T-cell (primary cell): ENCODE data around the gene XCL2. TPM values are rescaled to one million over a fixed set of nuclear protein-coding genes. Genes with fewer than 3 reads are reported as not detected.

Experiments
- ATAC-seq, 4 experiments: fragments of 200-7000 bp in 3 of 4; fragments of 150-1000 bp in 1 of 4; cut with Tn5 transposase; replicated peaks in 1 of 4; 1 replicate in 3 of 4; 2 replicates in 1 of 4; pipeline ENCODE4 v1.10.0; 2021; ENCODE audit warnings: moderate library complexity in 3 of 4, mild to moderate bottlenecking in 2 of 4, moderate number of reproducible peaks in 1 of 4
- CTCF ChIA-PET, 2 donors: fragments of 300-600 bp; sonication (Branson Sonifier 250); formaldehyde crosslinking; loops; one replicate each; lab custom pipeline; 2022; ENCODE audit warnings: antibody characterized with exemption in 2 of 2; lab: Charles Lee
- POLR2A ChIA-PET, 2 donors: fragments of 300-600 bp; sonication (Branson Sonifier 250); formaldehyde crosslinking; loops; one replicate each; lab custom pipeline; 2022; ENCODE audit warnings: antibody characterized with exemption in 2 of 2; lab: Charles Lee
- DNase-seq, 35 experiments: peaks; one replicate each; pipeline versions ENCODE4 v3.0.0 to v3.0.0-alpha.2; 2013 to 2023
- H3K27ac ChIP-seq: one replicate; pipeline ENCODE4 v1.5.1; 2013; ENCODE audit warnings: low read length
- H3K27me3 ChIP-seq, 2 experiments: replicated peaks in 1 of 2; 1 replicate in 1 of 2; 2 replicates in 1 of 2; pipeline versions ENCODE4 v1.6.1 to v1.7.0; 2013; ENCODE audit warnings: low read length in 1 of 2, mixed read lengths in 1 of 2; ENCODE audit not compliant: control insufficient read depth in 2 of 2, insufficient read depth in 2 of 2; ENCODE audit errors: extremely low read depth in 1 of 2
- H3K36me3 ChIP-seq, 2 donors: 1 replicate in 1 of 2; 2 replicates in 1 of 2; pipeline versions ENCODE4 v1.6.1 to v1.7.0; 2013; ENCODE audit warnings: low read length in 1 of 2; ENCODE audit not compliant: control insufficient read depth in 2 of 2, insufficient read depth in 1 of 2; ENCODE audit errors: extremely low read depth in 1 of 2
- H3K4me1 ChIP-seq, 2 experiments: 1 replicate in 1 of 2; 2 replicates in 1 of 2; pipeline versions ENCODE4 v1.6.1 to v1.7.0; 2013; ENCODE audit warnings: low read length in 2 of 2, mixed read lengths in 1 of 2; ENCODE audit not compliant: insufficient read depth in 2 of 2, control insufficient read depth in 1 of 2; ENCODE audit errors: extremely low read depth in 1 of 2
- H3K4me3 ChIP-seq, 2 donors: 1 replicate in 1 of 2; 2 replicates in 1 of 2; pipeline versions ENCODE4 v1.5.1 to v1.7.0; 2013; ENCODE audit warnings: mild to moderate bottlenecking in 2 of 2, low read length in 1 of 2, moderate library complexity in 1 of 2; ENCODE audit not compliant: control insufficient read depth in 1 of 2; ENCODE audit errors: extremely low read depth in 1 of 2
- H3K9me3 ChIP-seq: 2 replicates; pipeline ENCODE4 v1.7.0; 2013
- H3K27ac Mint-ChIP-seq, 2 donors: one replicate each; pipeline ENCODE4 v1.8.0; 2020 to 2021; ENCODE audit warnings: mild to moderate bottlenecking in 2 of 2, mixed read lengths in 2 of 2
- H3K27me3 Mint-ChIP-seq, 2 donors: one replicate each; pipeline ENCODE4 v1.8.0; 2021 to 2022; ENCODE audit warnings: mixed read lengths in 2 of 2
- H3K36me3 Mint-ChIP-seq: one replicate; pipeline ENCODE4 v1.8.0; 2021; ENCODE audit warnings: mixed read lengths
- H3K4me1 Mint-ChIP-seq, 3 donors: one replicate each; pipeline ENCODE4 v1.8.0; 2020 to 2022; ENCODE audit warnings: mixed read lengths in 3 of 3, mild to moderate bottlenecking in 1 of 3
- H3K4me3 Mint-ChIP-seq, 3 donors: one replicate each; pipeline ENCODE4 v1.8.0; 2020 to 2022; ENCODE audit warnings: mild to moderate bottlenecking in 3 of 3, mixed read lengths in 3 of 3, moderate library complexity in 3 of 3
- H3K9me3 Mint-ChIP-seq, 3 donors: one replicate each; pipeline ENCODE4 v1.8.0; 2020 to 2022; ENCODE audit warnings: mixed read lengths in 3 of 3
- WGBS: methylation state at CpG from one replicate; pipeline ENCODE4 v1.1.5; 2013; ENCODE audit warnings: missing lambda C conversion rate; ENCODE audit not compliant: insufficient coverage; 5-methylcytosine and 5-hydroxymethylcytosine counted together
- total RNA-seq, 35 experiments: library from RNA in 6 of 35; stranded (reverse) in 6 of 35; fragments of 120-200 nt in 1 of 35; gene quantifications; one replicate each; pipeline versions ENCODE4 v1.2.1 to v1.2.4 and lab custom pipeline; 2013 to 2026

The XCL2 gene
- total RNA-seq, 5 donors from 2014 or later (not counting 1 experiment from before 2014, with no cell fraction given): 1.7 to 10.8 (median 4.7) TPM

DNA sequence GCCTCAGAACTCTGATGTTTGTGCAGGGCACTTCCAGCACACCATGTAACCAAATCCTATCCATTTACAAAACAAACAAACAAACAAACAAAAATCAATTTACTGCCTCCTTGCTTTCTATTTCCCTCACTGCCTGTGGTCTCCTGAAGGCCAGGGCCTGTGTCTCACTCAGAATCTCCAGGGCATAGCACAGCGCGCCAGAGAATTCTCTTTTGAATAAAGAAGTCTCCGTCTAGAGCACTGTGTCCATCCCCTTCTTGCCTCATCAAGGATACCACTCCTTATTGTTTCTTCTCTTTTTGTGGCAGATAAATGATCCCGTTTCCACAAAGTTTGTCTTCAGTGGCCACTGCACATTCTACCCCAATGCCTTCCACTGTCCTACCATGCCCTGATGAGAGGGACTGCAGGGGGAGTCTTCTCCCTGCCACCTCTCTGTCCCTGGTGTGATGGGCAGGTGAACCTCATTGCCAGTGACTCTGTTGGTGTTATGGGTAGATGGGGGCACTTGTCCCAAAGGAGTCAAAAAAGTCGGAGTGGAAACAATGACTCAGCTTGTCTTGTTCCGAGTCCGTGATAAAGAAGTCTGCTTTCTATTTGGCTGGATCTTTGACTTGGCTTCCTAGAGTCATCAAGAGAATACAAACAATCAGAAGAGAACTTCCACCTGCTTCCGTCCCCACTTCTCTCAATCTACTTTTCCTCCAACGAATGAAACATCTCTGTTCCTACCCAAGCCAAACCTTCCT, 30.0 kb downstream of the XCL2 start:
- ATAC-seq (peak in 2 of 4 experiments; percentile 12 to 14), DNase-seq (peak in 1 of 35 experiments; percentile 39)
- peak overlapping the region in 1 of 2 donors; percentile 18 for H3K4me3 ChIP-seq
- CTCF ChIA-PET: no interaction called here
- POLR2A ChIA-PET: interaction anchor here in 1 of 2 donors (0.6 kb wide), 1 partner anchor 691 kb away, joined by 3 read pairs; no protein-coding TSS in a partner anchor
- Mint-ChIP-seq H3K27ac (peak overlapping the region; percentile 91 to 94), H3K4me3 (peak overlapping the region; percentile 50 to 65 (median 58)), H3K36me3 (no peaks in the 10 kb centered on the region), H3K9me3 (no peaks in the 10 kb centered on the region), H3K4me1 (peaks cover 70 to 77% (median 73%) of the 10 kb centered on the region in 3 donors), H3K27me3 (no peaks in the 10 kb centered on the region)
- no peaks in the 10 kb centered on the region for H3K9me3 ChIP-seq
- H3K27ac ChIP-seq: peak overlapping the region; percentile 70
- H3K36me3 ChIP-seq: no peaks in the 10 kb centered on the region
- WGBS: 70% methylated on average over 5 of the region's 9 CpGs
- no peaks in the 10 kb centered on the region for H3K27me3 ChIP-seq
- peaks cover 26 to 57% of the 10 kb centered on the region in 2 experiments for H3K4me1 ChIP-seq

DNA sequence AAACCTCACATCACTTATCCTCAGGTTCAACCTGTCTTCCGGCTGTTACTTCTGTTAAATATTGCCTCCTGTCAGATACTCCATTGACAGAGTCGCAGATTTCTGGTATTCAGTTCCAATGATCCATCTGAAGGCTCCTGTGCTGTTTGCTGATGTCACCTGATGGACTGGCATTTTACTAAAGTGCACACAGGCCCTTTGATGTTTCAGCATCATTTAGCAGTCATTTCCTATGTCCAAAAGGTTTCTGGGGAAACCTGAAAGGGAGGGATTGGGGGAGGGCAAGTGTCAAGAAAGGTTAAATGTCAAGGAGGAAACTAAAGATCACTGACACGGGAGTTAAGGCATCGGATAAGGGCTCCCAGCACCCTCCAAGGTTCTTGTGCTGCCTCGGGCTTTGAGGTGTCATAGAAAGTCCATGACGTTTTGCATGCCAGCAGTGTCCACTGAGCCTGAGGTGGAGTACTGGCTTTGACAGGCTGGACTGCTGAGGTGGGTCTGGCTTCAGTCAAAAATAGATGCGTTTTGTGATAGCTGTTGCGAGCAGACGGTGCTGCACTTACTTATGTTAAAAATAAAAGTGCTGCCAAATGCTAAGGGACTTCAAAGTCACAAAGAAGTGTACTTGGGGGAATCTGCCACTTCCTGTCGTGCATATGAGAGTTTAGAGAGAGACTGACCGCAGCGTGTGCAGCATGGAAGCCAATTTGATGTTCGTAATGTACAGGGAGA, 30.8 kb downstream of the XCL2 start:
- H3K4me1 Mint-ChIP-seq: peaks cover 66 to 72% (median 68%) of the 10 kb centered on the region in 3 donors
- WGBS: 46% methylated on average over 12 of the region's 13 CpGs
- peaks cover 26 to 53% of the 10 kb centered on the region in 2 experiments for H3K4me1 ChIP-seq
- H3K4me3 ChIP-seq: peak overlapping the region; percentile 18 to 35
- peak overlapping the region; percentile 50 to 65 (median 58) for H3K4me3 Mint-ChIP-seq
- ChIA-PET POLR2A (no interaction called here), CTCF (no interaction called here)
- H3K36me3 ChIP-seq: no peaks in the 10 kb centered on the region
- no peaks in the 10 kb centered on the region for H3K9me3 Mint-ChIP-seq
- H3K27me3 ChIP-seq: no peaks in the 10 kb centered on the region
- peak overlapping the region; percentile 70 for H3K27ac ChIP-seq
- H3K9me3 ChIP-seq: no peaks in the 10 kb centered on the region
- DNase-seq: peak in 21 of 35 experiments; percentile 14 to 77 (median 31)
- H3K27me3 Mint-ChIP-seq: no peaks in the 10 kb centered on the region
- peak overlapping the region; percentile 91 to 94 for H3K27ac Mint-ChIP-seq
- ATAC-seq: peak; percentile 78 to 87 (median 82)
- H3K36me3 Mint-ChIP-seq: no peaks in the 10 kb centered on the region

GRCh38 chr1:168509875-168510791, 33.7 kb downstream of the XCL2 start:
- no peaks in the 10 kb centered on the region for H3K27me3 Mint-ChIP-seq
- peak overlapping the region; percentile 13 to 78 for H3K27ac Mint-ChIP-seq
- WGBS: 64% methylated on average over 9 of the region's 13 CpGs
- ChIA-PET CTCF (no interaction called here), POLR2A (interaction anchor here (0.5 kb wide), 2 partner anchors 20 to 129 kb away, joined by 3 read pairs; no protein-coding TSS in a partner anchor)
- Histone ChIP-seq H3K36me3 (no peaks in the 10 kb centered on the region), H3K27me3 (no peaks in the 10 kb centered on the region), H3K4me1 (peaks cover 24 to 48% of the 10 kb centered on the region in 2 experiments), H3K9me3 (no peaks in the 10 kb centered on the region), H3K4me3 (no peak overlapping the region), H3K27ac (peak overlapping the region; percentile 15)
- DNase-seq: peak in 10 of 35 experiments; percentile 12 to 68 (median 31)
- H3K4me3 Mint-ChIP-seq: peak overlapping the region in 1 of 3 donors; percentile 8
- peak in 1 of 4 experiments; percentile 56 for ATAC-seq
- peaks cover 57 to 64% (median 64%) of the 10 kb centered on the region in 3 donors for H3K4me1 Mint-ChIP-seq
- H3K9me3 Mint-ChIP-seq: no peaks in the 10 kb centered on the region
- H3K36me3 Mint-ChIP-seq: no peaks in the 10 kb centered on the region

DNA sequence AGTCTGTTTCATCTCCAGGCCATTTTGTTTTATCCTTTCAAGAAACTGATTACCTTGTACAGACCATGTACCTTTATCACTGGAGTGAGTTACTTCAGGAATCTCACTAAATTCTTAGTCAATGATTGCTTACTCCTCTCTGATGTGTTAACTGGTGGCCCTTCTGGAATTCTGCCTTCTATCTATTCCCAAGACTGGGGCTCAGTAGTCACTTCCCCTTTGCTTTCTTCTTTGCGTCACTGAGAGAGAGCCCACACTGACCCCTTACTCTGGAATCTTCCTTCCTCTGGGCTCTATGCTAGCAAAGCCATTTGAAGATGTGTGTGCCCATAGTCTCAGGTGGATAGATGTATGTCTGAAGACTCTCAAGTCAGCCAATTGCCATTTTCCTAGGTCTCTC, 34.6 kb downstream of the XCL2 start:
- Histone ChIP-seq H3K27me3 (no peaks in the 10 kb centered on the region), H3K4me1 (peaks cover 15 to 44% of the 10 kb centered on the region in 2 experiments), H3K9me3 (no peaks in the 10 kb centered on the region), H3K27ac (no peak overlapping the region), H3K4me3 (no peak overlapping the region), H3K36me3 (no peaks in the 10 kb centered on the region)
- CTCF ChIA-PET: no interaction called here
- H3K9me3 Mint-ChIP-seq: no peaks in the 10 kb centered on the region
- no CpG with 5 or more reads among the region's 1 CpG for WGBS
- H3K4me3 Mint-ChIP-seq: no peak overlapping the region
- no peak overlapping the region for H3K27ac Mint-ChIP-seq
- POLR2A ChIA-PET: no interaction called here
- DNase-seq: no peak
- ATAC-seq: no peak
- H3K4me1 Mint-ChIP-seq: peaks cover 57 to 64% (median 64%) of the 10 kb centered on the region in 3 donors
- no peaks in the 10 kb centered on the region for H3K36me3 Mint-ChIP-seq
- H3K27me3 Mint-ChIP-seq: no peaks in the 10 kb centered on the region

DNA sequence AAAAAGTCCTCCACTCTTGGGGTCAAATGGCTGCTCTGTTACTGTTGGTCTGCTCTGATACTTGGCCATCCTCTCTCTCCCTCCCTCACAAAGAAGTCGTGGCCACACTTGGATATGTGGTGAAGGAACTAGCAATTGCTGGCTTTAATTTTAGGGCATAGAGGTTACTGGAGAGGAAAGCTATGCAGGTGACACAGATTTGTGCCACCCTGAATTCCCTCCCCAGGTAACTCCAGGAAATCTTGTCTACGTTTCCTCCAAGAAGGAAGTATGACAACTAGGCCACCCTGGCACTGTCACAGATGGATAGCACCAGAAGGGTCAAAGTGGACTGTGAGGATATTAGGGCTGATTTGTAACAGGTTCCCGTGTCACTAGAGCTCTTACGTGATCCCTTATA, 36.0 kb downstream of the XCL2 start:
- no peaks in the 10 kb centered on the region for H3K9me3 ChIP-seq
- Mint-ChIP-seq H3K27me3 (no peaks in the 10 kb centered on the region), H3K9me3 (no peaks in the 10 kb centered on the region), H3K36me3 (no peaks in the 10 kb centered on the region), H3K4me1 (peaks cover 53 to 62% (median 59%) of the 10 kb centered on the region in 3 donors), H3K4me3 (no peak overlapping the region), H3K27ac (no peak overlapping the region)
- ChIA-PET POLR2A (no interaction called here), CTCF (interaction anchor here in 1 of 2 donors (0.5 kb wide), 1 partner anchor 488 kb away, joined by 3 read pairs; no protein-coding TSS in a partner anchor)
- no peak overlapping the region for H3K27ac ChIP-seq
- WGBS: no CpG with 5 or more reads among the region's 4 CpGs
- H3K27me3 ChIP-seq: no peaks in the 10 kb centered on the region
- no peaks in the 10 kb centered on the region for H3K36me3 ChIP-seq
- H3K4me3 ChIP-seq: no peak overlapping the region
- ATAC-seq (no peak), DNase-seq (no peak)
- H3K4me1 ChIP-seq: peaks cover 1 to 33% of the 10 kb centered on the region in 2 experiments
